GM12892 (cell line): ENCODE measurements around the gene TIMP3.

ENCODE experiments used
- POLR2A ChIP-seq: IDR thresholded peaks from 2 replicates; pipeline ENCODE4 v1.6.1; 2011; ENCODE audit warnings: low read depth, low read length, control low read depth
- TAF1 ChIP-seq: IDR thresholded peaks from 2 replicates; pipeline ENCODE4 v1.6.1; 2011; ENCODE audit warnings: low read depth, mild to moderate bottlenecking, control low read depth, low read length, borderline replicate concordance

DNA sequence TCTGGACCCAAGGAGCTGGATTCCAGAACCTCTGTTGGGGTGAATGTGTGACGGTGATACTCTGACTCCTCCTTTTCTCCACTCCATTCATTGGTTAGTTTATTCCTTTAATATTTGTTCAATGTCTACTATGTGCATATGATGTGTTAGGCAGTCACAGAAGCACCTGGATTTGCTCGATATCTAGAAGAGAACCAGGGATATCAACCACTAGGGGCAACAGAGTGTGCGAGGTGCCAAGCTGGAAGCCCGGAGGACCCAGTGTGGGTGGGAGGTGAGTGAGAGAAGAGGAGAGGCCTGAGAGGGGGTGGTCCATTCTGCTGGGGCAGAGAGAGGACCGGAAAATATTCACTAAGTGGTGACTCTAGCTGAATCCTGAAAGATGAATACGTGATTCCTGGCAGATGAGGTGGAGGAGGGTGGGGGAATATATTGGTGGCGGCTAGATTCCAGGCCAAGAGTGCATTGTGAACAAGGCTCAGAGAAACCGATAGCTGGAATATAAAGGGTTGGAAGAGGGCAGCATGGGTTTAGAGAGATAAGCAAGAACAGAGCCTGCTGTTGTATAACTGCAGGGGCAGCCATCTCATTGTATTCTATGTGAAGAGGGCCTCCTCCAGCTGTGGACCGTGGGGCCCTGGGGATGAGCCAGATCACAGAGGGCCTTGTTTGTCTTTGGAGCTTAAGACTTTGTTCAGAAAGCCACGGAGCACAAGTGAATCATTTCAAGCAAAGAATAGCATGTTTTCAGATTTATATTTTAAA, 6.9 kb upstream of the TIMP3 start:
- TF ChIP-seq POLR2A, result no peak
- no peak for TF ChIP-seq TAF1
